ENCODE measurements around the gene HTR4.

Gene HTR4

DNA sequence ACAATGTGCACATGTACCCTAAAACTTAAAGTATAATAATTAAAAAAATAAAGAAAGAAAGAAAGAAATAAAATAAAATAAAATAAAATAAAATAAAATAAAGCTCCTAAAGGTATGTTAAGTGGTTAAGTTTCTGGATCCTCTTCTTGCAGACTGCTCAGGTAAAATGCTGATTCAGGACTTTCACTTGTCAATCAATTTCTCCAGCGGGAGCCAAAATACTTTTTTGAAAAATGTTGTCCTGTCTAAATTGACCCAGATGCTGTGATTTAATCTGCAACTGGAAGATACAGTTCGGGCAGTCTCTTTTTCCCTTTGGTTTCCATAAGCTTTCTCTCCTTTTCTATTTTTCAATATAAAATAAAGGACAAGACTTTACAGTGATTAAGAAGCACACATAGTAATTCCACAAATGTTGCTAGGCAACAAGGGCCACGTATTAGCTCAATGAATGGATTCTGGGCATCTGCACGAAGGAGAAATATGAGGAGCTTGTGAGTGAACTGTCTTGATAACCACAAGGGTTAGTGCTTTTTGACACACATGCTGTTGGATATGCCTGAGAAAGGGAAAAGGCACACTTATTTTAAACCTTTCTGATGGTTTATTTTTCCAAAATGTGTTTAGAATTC, 38.6 kb downstream of the HTR4 start:
- no peak for TF ChIP-seq EZH2phosphoT487 (IDR thresholded peaks at IDR 0.05; ENCODE audit: borderline replicate concordance)
- TF ChIP-seq, protein P1, sequence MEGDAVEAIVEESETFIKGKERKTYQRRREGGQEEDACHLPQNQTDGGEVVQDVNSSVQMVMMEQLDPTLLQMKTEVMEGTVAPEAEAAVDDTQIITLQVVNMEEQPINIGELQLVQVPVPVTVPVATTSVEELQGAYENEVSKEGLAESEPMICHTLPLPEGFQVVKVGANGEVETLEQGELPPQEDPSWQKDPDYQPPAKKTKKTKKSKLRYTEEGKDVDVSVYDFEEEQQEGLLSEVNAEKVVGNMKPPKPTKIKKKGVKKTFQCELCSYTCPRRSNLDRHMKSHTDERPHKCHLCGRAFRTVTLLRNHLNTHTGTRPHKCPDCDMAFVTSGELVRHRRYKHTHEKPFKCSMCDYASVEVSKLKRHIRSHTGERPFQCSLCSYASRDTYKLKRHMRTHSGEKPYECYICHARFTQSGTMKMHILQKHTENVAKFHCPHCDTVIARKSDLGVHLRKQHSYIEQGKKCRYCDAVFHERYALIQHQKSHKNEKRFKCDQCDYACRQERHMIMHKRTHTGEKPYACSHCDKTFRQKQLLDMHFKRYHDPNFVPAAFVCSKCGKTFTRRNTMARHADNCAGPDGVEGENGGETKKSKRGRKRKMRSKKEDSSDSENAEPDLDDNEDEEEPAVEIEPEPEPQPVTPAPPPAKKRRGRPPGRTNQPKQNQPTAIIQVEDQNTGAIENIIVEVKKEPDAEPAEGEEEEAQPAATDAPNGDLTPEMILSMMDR (conservative IDR thresholded peaks at IDR 0.05; ENCODE audit: low read length), result no peak
- Histone ChIP-seq H3K4me2 (ENCODE audit: low read depth, low read length, poor library complexity, severe bottlenecking) (no peak overlapping the region), H3K9me2 (replicated peaks; ENCODE audit: low read depth, low read length) (no peaks in the 10 kb centered on the region), H2AFZ (ENCODE audit: low read length) (no peak overlapping the region), H3K4me1 (ENCODE audit: insufficient read depth, low read length, poor library complexity, severe bottlenecking) (peaks cover 14% of the 10 kb centered on the region), H3K79me2 (ENCODE audit: insufficient read depth, low read length) (no peaks in the 10 kb centered on the region), H3K4me3 (ENCODE audit: low read length, poor library complexity, severe bottlenecking) (no peak overlapping the region), H3F3A (ENCODE audit: low read depth) (no peaks in the 10 kb centered on the region), H3K9ac (ENCODE audit: low read depth, low read length, poor library complexity, severe bottlenecking) (no peak overlapping the region), H3K36me3 (ENCODE audit: insufficient read depth, low read length) (no peaks in the 10 kb centered on the region), H3K9me3 (ENCODE audit: insufficient read depth, low read depth, low read length) (no peaks in the 10 kb centered on the region), H4K20me1 (ENCODE audit: insufficient read depth, low read length, poor library complexity, severe bottlenecking) (no peaks in the 10 kb centered on the region), H3K27me3 (ENCODE audit: insufficient read depth, low read length, poor library complexity, severe bottlenecking) (peaks cover 12% of the 10 kb centered on the region)

DNA sequence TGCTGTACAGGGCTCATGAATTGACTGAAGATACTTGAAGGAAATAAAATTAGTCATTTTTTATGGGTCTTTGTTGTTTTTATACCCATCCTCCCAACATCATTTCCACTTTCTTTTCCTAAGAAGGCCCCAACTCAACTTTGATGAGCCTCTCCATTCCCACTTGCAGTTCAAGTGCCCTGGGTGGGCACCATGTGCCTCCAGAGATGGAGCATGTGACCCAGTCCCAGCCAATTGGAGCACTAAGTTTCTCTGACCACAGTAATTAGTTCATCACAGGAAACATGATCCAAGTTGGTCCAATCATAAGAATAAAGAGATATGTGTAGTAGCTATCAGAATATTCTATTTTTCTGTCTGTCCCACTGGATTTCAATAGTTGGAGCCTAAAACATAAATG, 46.9 kb downstream of the HTR4 start:
- Histone ChIP-seq H3K9me2 (replicated peaks; ENCODE audit: low read depth, low read length) (no peaks in the 10 kb centered on the region), H3K27me3 (ENCODE audit: insufficient read depth, low read length, poor library complexity, severe bottlenecking) (no peaks in the 10 kb centered on the region), H2AFZ (ENCODE audit: low read length) (no peak overlapping the region), H3K4me3 (ENCODE audit: low read length, poor library complexity, severe bottlenecking) (no peak overlapping the region), H4K20me1 (ENCODE audit: insufficient read depth, low read length, poor library complexity, severe bottlenecking) (no peaks in the 10 kb centered on the region), H3K79me2 (ENCODE audit: insufficient read depth, low read length) (no peaks in the 10 kb centered on the region), H3K9me3 (ENCODE audit: insufficient read depth, low read depth, low read length) (no peaks in the 10 kb centered on the region), H3F3A (ENCODE audit: low read depth) (no peaks in the 10 kb centered on the region), H3K4me2 (ENCODE audit: low read depth, low read length, poor library complexity, severe bottlenecking) (no peak overlapping the region), H3K36me3 (ENCODE audit: insufficient read depth, low read length) (no peaks in the 10 kb centered on the region), H3K4me1 (ENCODE audit: insufficient read depth, low read length, poor library complexity, severe bottlenecking) (no peaks in the 10 kb centered on the region), H3K9ac (ENCODE audit: low read depth, low read length, poor library complexity, severe bottlenecking) (no peak overlapping the region)
- TF ChIP-seq EZH2phosphoT487 (IDR thresholded peaks at IDR 0.05; ENCODE audit: borderline replicate concordance), result no peak
- TF ChIP-seq, protein P1 (conservative IDR thresholded peaks at IDR 0.05; ENCODE audit: low read length), result no peak

DNA sequence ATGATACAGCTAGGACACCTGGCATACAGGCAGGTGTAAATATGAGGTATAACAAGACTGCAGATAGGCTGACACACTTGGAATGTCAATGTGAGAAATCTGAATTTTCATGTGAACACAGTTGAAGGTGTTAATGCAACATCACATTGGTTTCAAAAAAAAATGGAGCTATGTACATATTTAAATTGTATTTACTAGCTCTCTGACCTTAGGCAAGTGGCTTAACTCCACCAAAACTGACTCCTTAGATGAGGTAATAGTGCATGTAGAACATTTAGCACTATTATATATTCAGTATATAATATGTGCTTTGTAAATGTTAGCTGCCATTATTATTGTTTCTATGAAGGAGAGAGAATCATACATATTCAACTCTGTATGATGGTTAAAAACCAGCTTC, 48.0 kb downstream of the HTR4 start:
- H3K4me1 ChIP-seq (ENCODE audit: insufficient read depth, low read length, poor library complexity, severe bottlenecking), result no peaks in the 10 kb centered on the region
- H3K36me3 ChIP-seq (ENCODE audit: insufficient read depth, low read length), result no peaks in the 10 kb centered on the region
- H3F3A ChIP-seq (ENCODE audit: low read depth), result no peaks in the 10 kb centered on the region
- no peak overlapping the region for H2AFZ ChIP-seq (ENCODE audit: low read length)
- H3K4me2 ChIP-seq (ENCODE audit: low read depth, low read length, poor library complexity, severe bottlenecking), result no peak overlapping the region
- H4K20me1 ChIP-seq (ENCODE audit: insufficient read depth, low read length, poor library complexity, severe bottlenecking), result no peaks in the 10 kb centered on the region
- no peak overlapping the region for H3K9ac ChIP-seq (ENCODE audit: low read depth, low read length, poor library complexity, severe bottlenecking)
- H3K79me2 ChIP-seq (ENCODE audit: insufficient read depth, low read length), result no peaks in the 10 kb centered on the region
- no peaks in the 10 kb centered on the region for H3K27me3 ChIP-seq (ENCODE audit: insufficient read depth, low read length, poor library complexity, severe bottlenecking)
- no peaks in the 10 kb centered on the region for H3K9me3 ChIP-seq (ENCODE audit: insufficient read depth, low read depth, low read length)
- H3K9me2 ChIP-seq (replicated peaks; ENCODE audit: low read depth, low read length), result no peaks in the 10 kb centered on the region
- TF ChIP-seq EZH2phosphoT487 (IDR thresholded peaks at IDR 0.05; ENCODE audit: borderline replicate concordance), result no peak
- TF ChIP-seq, protein P1 (conservative IDR thresholded peaks at IDR 0.05; ENCODE audit: low read length), result no peak
- H3K4me3 ChIP-seq (ENCODE audit: low read length, poor library complexity, severe bottlenecking), result no peak overlapping the region
